SU-DHL-6 (cell line): ENCODE data around the gene OR6K3.
"Not testable (repeated sequence)": the region's sequence is repeated elsewhere in the genome, so short reads cannot be mapped to it uniquely, and the experiment has no call there.

Experiments
- CTCF ChIP-seq: fragments of 200-600 bp; sonication (generic); IDR thresholded peaks from one replicate; pipeline ENCODE4 v1.5.1; 2017; ENCODE audit warnings: antibody characterized with exemption, mild to moderate bottlenecking, low read length, moderate library complexity; ENCODE audit not compliant: insufficient read depth, poor library complexity, severe bottlenecking
- EZH2phosphoT487 ChIP-seq: fragments of 200-600 bp; sonication (generic), shearing (Covaris generic); conservative IDR thresholded peaks from 2 replicates; pipeline ENCODE4 v1.6.1; 2018; ENCODE audit warnings: mild to moderate bottlenecking, antibody characterized with exemption, low read length, moderate library complexity, mixed read lengths

DNA sequence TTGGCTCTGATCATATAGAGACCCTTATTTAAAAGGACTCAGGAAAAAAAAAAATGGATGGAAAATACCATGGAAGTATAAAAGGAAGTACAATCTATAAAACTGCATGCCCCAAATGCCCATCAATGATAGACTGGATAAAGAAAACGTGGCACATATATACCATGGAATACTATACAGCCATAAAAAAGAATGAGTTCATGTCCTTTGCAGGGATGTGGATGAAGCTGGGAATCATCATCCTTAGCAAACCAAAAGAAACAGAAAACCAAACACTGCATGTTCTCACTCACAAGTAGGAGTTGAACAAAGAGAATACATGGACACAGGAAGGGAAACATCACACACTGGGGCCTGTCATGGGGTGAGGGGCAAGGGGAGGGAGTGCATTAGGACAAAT is 29.4 kb downstream of the OR6K3 start:
- TF ChIP-seq CTCF, EZH2phosphoT487: not testable (repeated sequence)
